Measurements from ENCODE around the gene TP63. TPM values are rescaled to one million over a fixed set of nuclear protein-coding genes. Genes with fewer than 3 reads are reported as not detected.

The TP63 gene
- total RNA-seq, 2 donors from 2014 or later = 1.6 to 2.3 TPM

DNA sequence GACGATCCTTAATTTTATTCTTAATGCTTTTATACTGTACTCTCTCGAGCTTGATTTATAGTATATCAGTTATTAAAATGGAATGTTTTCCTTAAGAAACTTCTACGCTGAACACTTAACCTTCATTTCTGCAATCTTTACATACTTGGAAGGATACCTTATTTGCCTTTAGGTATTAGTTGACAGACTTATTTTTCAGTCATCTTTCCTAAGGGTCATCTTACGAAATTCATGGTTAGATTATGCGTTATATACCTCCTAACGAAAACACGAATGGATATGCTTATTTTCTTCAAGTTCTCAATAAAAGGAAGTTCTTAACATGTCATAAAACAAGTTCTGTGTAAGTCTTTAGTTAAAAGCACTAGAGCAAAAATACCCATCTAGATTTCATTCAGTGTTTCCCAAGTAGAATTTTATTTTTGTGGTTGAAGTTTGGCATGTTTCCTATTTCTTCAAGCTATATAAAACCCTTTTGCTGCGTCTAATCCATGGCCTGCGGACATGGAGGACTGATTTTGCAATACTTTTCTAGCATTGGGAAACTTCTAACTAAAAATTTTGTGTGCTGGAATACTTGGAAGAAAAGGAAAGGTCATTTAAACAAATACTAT lies 231.3 kb downstream of the TP63 start:
- DNase-seq = no peak
- ATAC-seq (replicated peaks in 1 of 2) = no peak
- no peaks in the 10 kb centered on the region for H3K9me3 Mint-ChIP-seq
- no peak overlapping the region for H3K27ac Mint-ChIP-seq
- peaks cover 22% of the 10 kb centered on the region for H3K27me3 Mint-ChIP-seq (ENCODE audit: low read depth)
- H3K4me3 Mint-ChIP-seq = no peak overlapping the region
- H3K36me3 Mint-ChIP-seq (ENCODE audit: insufficient read depth in 2 of 2) = no peaks in the 10 kb centered on the region
- H3K4me1 Mint-ChIP-seq (ENCODE audit: low read depth) = no peaks in the 10 kb centered on the region

DNA sequence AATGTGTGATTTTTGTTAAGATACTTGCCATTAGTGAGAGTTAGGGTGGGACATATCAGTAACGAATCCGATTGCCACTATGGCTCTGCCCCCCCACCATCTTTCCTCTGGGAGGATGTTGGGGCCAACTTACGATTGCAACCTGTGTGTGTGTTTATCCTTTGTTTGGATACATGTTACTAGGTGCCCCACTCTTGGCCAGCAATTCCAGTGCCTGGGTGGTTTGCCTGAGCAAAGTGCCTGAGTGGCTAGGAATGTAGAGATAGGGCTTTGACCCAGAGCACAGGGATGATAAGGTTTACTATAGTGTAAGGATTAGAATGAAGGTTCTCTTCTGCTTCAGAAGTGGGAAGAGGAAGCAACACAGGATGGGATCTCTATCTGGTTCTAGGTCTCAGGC lies 231.8 kb downstream of the TP63 start:
- ATAC-seq (replicated peaks in 1 of 2) = no peak
- Mint-ChIP-seq H3K36me3 (ENCODE audit: insufficient read depth in 2 of 2) (no peaks in the 10 kb centered on the region), H3K9me3 (no peaks in the 10 kb centered on the region), H3K4me3 (no peak overlapping the region), H3K4me1 (ENCODE audit: low read depth) (no peaks in the 10 kb centered on the region), H3K27me3 (ENCODE audit: low read depth) (peaks cover 27% of the 10 kb centered on the region), H3K27ac (no peak overlapping the region)
- no peak for DNase-seq

DNA sequence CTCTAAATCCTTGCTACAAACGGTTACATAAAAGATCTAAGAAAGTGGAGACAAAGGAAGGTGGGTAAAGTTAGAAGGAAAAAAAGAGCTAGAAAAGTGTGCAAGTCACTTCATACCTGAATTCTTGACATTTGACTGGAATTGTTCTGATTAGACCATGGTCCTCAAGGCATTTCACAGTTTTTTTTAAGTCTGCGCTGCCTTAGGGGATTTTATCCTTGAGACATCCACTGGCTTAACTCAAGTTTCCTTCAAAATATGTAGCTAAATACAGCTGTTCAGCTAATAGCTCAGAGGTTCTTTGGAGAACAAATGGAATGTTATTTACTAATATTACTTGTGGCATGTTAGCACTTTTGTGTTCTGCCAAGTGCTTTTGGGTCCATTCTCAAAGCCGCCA lies 236.9 kb downstream of the TP63 start:
- DNase-seq = no peak
- ATAC-seq (replicated peaks in 1 of 2) = no peak
- H3K4me3 Mint-ChIP-seq = no peak overlapping the region

DNA sequence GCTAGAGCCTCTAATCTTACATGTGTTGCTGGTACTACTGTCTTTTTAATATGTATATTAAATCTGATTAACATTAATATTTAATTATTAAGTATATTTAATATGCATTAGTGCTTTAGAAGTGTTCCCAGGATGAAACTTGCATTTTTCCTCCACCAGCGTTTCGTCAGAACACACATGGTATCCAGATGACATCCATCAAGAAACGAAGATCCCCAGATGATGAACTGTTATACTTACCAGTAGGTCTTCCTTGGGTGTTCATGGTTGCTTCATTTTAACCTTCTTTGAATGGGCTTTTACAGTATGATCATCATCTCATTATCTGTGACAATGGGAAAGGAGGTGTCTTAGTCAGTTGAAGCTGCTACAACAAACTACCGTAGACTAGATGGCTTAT lies 238.0 kb downstream of the TP63 start:
- H3K27me3 Mint-ChIP-seq (ENCODE audit: low read depth) = peaks cover 23% of the 10 kb centered on the region
- H3K4me3 Mint-ChIP-seq = no peak overlapping the region
- H3K9me3 Mint-ChIP-seq = peaks cover 0 to 2% of the 10 kb centered on the region in 2 donors
- ATAC-seq (replicated peaks in 1 of 2) (no peak), DNase-seq (no peak)
- peaks cover 11% of the 10 kb centered on the region for H3K4me1 Mint-ChIP-seq (ENCODE audit: low read depth)
- no peaks in the 10 kb centered on the region for H3K36me3 Mint-ChIP-seq (ENCODE audit: insufficient read depth in 2 of 2)
- no peak overlapping the region for H3K27ac Mint-ChIP-seq

More for the DNA sequence above, 236.9 kb downstream of the TP63 start:
- Mint-ChIP-seq H3K27ac (no peak overlapping the region), H3K36me3 (ENCODE audit: insufficient read depth in 2 of 2) (no peaks in the 10 kb centered on the region), H3K9me3 (peaks cover 0 to 2% of the 10 kb centered on the region in 2 donors), H3K4me1 (ENCODE audit: low read depth) (peaks cover 11% of the 10 kb centered on the region), H3K27me3 (ENCODE audit: low read depth) (peaks cover 23% of the 10 kb centered on the region)

DNA sequence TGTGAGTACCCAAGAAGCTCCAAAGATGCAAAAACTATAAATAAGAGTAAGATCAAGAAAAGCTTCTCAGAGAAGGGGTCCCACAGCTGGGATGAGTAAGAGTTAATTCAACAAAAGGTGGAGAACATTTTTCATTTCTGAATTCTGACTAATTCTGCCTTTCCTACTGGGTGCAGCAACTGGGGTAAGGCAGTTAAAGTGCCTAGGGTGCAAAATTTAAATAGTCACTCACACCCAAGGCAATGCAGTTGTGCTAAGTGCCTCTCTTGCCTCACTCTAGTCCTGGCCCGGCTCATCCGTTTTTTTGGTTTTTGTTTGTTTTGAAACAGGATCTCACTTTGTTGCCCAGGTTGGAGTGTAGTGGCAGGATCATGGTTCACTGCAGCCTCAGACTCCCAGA lies 240.2 kb downstream of the TP63 start:
- peaks cover 0 to 2% of the 10 kb centered on the region in 2 donors for H3K9me3 Mint-ChIP-seq
- peak; percentile 49 to 65 for ATAC-seq (replicated peaks in 1 of 2)
- H3K27ac Mint-ChIP-seq = no peak overlapping the region

DNA sequence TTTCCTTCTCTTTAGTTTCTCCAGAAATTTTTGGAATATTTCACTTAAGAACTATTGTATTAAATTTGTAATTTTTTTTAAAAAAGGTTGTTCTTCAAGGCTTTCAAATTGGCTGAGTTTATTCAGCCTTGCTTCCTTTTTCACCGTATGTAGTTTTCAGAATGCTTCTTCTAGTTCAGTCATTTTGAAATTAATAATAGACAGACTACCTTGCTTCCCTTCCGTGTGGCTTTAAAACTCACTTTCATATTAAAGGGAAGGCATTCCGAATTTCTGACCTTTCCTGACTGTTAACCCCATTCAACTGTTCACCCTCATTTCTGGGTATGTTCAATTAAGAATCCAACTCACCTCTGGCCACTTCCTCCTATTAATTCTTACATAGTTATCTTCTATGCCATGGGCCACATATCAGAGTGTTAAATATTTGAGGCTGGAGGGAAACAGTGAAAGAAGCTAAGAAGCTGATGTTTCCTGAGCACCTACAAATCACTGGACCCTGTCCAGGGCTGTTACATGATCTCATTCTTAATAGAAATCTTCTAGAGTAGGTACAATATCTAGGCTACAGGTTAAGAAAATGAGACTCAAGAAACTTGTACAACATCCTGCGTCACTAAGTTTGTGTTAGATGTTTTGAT lies 252.0 kb downstream of the TP63 start:
- H3K36me3 Mint-ChIP-seq (ENCODE audit: insufficient read depth in 2 of 2) = no peaks in the 10 kb centered on the region
- H3K9me3 Mint-ChIP-seq = peaks cover 0 to 1% of the 10 kb centered on the region in 2 donors
- DNase-seq (no peak), ATAC-seq (replicated peaks in 1 of 2) (no peak)
- no peak overlapping the region for H3K4me3 Mint-ChIP-seq
- no peaks in the 10 kb centered on the region for H3K4me1 Mint-ChIP-seq (ENCODE audit: low read depth)
- H3K27me3 Mint-ChIP-seq (ENCODE audit: low read depth) = peaks cover 28% of the 10 kb centered on the region
- H3K27ac Mint-ChIP-seq = no peak overlapping the region

More for the DNA sequence above, 240.2 kb downstream of the TP63 start:
- Mint-ChIP-seq H3K4me3 (no peak overlapping the region), H3K36me3 (ENCODE audit: insufficient read depth in 2 of 2) (no peaks in the 10 kb centered on the region), H3K27me3 (ENCODE audit: low read depth) (peaks cover 20% of the 10 kb centered on the region), H3K4me1 (ENCODE audit: low read depth) (peaks cover 11% of the 10 kb centered on the region)
- no peak for DNase-seq

DNA sequence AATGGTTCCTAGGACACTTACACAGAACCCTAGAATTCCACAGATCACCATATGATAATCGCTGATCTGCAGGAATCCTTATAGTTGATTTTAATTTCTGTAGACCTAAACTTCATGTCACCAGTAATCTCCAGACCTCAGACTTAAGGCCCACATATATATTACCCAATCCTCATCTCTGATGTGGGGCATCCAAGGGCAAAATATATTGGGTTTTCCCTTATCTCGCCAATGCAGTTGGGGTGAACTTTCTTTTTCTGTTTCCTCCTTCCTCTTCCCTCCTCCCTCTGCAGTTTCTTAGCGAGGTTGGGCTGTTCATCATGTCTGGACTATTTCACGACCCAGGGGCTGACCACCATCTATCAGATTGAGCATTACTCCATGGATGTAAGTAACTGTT lies 259.3 kb downstream of the TP63 start:
- H3K9me3 Mint-ChIP-seq = peaks cover 0 to 1% of the 10 kb centered on the region in 2 donors
- H3K36me3 Mint-ChIP-seq (ENCODE audit: insufficient read depth in 2 of 2) = no peaks in the 10 kb centered on the region
- H3K4me3 Mint-ChIP-seq = no peak overlapping the region
- H3K4me1 Mint-ChIP-seq (ENCODE audit: low read depth) = no peaks in the 10 kb centered on the region
- DNase-seq = no peak
- H3K27ac Mint-ChIP-seq = no peak overlapping the region
- H3K27me3 Mint-ChIP-seq (ENCODE audit: low read depth) = peaks cover 6% of the 10 kb centered on the region
- no peak for ATAC-seq (replicated peaks in 1 of 2)

DNA sequence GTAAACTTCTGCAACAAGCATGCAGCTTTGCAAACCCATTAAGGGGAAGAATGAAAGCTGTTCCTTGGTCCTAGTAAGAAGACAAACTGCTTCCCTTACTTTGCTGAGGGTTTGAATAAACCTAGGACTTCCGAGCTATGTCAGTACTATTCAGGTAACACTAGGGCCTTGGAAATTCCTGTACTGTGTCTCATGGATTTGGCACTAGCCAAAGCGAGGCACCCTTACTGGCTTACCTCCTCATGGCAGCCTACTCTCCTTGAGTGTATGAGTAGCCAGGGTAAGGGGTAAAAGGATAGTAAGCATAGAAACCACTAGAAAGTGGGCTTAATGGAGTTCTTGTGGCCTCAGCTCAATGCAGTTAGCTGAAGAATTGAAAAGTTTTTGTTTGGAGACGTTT lies 265.3 kb downstream of the TP63 start:
- Mint-ChIP-seq H3K9me3 (no peaks in the 10 kb centered on the region), H3K27ac (no peak overlapping the region), H3K36me3 (ENCODE audit: insufficient read depth in 2 of 2) (no peaks in the 10 kb centered on the region), H3K4me1 (ENCODE audit: low read depth) (no peaks in the 10 kb centered on the region), H3K4me3 (no peak overlapping the region), H3K27me3 (ENCODE audit: low read depth) (no peaks in the 10 kb centered on the region)
- DNase-seq = no peak
- no peak for ATAC-seq (replicated peaks in 1 of 2)

DNA sequence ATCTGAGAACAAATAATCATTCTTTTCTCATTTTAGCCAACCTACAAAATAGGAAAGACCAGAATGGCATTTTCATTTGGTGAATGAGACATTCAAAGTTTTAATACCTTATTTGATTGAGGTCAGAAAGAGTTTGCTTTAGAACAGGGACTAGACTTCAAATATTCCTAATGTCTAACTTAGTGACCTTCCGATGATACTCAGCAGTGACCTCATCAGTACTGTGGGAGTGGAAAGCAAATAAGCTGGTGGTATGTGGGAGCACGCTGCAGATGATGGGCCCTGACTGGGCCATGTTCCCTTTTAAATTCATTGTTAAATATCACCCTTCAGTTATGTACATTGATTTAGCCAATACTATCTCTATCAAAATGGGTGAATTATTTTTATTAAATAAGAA lies 266.2 kb downstream of the TP63 start:
- Mint-ChIP-seq H3K9me3 (no peaks in the 10 kb centered on the region), H3K4me3 (no peak overlapping the region), H3K4me1 (ENCODE audit: low read depth) (no peaks in the 10 kb centered on the region), H3K36me3 (ENCODE audit: insufficient read depth in 2 of 2) (no peaks in the 10 kb centered on the region), H3K27me3 (ENCODE audit: low read depth) (no peaks in the 10 kb centered on the region), H3K27ac (no peak overlapping the region)
- DNase-seq (no peak), ATAC-seq (replicated peaks in 1 of 2) (no peak)

DNA sequence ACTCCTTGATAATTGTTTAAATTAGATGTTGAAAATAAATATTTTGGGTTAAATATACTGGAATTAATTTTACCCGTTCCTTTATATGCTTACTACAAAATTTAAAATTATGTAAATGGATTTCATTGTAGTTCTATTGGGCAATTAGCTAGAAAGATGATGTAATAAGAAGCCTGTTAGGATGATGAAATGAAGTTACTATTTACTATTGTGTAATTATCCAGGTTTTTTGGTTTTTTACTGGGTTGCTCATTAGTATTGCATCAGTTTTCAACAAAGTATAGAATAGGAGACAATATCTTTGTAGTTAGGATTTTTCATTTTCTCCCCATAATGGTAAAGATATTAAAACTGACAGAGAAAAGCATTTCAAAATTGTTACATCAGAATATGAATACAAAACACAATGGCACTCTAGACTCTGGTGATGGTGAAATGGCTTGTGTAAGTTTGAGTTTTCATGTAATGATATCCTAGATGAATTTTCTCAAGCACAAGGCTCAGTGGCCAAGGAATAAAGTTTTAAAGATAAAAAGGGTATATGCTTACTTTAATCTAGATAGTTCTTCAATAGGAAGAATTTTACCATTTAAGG lies 267.5 kb downstream of the TP63 start:
- DNase-seq (no peak), ATAC-seq (replicated peaks in 1 of 2) (no peak)
- H3K4me1 Mint-ChIP-seq (ENCODE audit: low read depth) = no peaks in the 10 kb centered on the region
- H3K9me3 Mint-ChIP-seq = no peaks in the 10 kb centered on the region
- no peaks in the 10 kb centered on the region for H3K36me3 Mint-ChIP-seq (ENCODE audit: insufficient read depth in 2 of 2)
- no peaks in the 10 kb centered on the region for H3K27me3 Mint-ChIP-seq (ENCODE audit: low read depth)
- H3K27ac Mint-ChIP-seq = no peak overlapping the region
- no peak overlapping the region for H3K4me3 Mint-ChIP-seq

DNA sequence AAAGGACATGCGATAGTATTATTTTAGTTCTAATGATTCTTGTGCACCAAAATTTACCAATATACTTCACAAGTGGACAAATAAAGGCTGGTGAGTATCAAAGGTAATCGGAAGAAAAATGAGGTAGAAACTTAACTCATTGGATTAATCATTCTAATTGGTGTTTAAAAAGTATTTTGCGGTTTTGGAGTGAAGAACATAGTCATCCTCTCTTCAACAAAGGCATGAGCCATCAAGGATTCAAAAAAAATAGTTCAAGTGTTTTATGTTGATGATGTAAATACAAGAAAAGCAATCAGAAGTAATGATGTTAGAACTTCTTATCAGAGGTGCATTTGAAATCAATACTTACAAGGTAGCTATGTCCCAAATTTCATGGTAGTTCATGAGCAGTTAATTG lies 268.0 kb downstream of the TP63 start:
- H3K9me3 Mint-ChIP-seq = no peaks in the 10 kb centered on the region
- no peaks in the 10 kb centered on the region for H3K36me3 Mint-ChIP-seq (ENCODE audit: insufficient read depth in 2 of 2)
- no peak for DNase-seq
- no peaks in the 10 kb centered on the region for H3K27me3 Mint-ChIP-seq (ENCODE audit: low read depth)
- no peak for ATAC-seq (replicated peaks in 1 of 2)
- H3K4me3 Mint-ChIP-seq = no peak overlapping the region
- H3K27ac Mint-ChIP-seq = no peak overlapping the region
- no peaks in the 10 kb centered on the region for H3K4me1 Mint-ChIP-seq (ENCODE audit: low read depth)

DNA sequence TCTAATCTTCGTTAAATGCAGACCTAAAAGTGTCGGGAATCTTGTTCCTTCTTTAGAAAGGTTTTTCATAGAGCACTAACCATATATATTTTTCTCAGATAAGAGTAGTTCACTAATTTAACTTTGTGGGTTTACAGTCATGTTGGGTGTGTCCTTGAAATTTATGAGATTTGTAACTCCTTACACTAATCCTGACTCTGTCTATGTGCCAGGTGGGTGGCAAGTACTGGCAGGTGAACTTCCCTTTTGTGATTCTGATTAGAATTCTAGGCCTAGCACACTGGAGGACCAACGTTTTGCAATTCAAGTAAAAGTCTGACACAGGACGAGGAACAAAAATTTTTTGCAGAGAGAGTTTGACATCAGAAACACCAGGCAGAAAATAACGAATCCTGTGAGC lies 269.4 kb downstream of the TP63 start:
- no peak overlapping the region for H3K27ac Mint-ChIP-seq
- no peaks in the 10 kb centered on the region for H3K36me3 Mint-ChIP-seq (ENCODE audit: insufficient read depth in 2 of 2)
- no peak overlapping the region for H3K4me3 Mint-ChIP-seq
- ATAC-seq (replicated peaks in 1 of 2) (no peak), DNase-seq (no peak)
- H3K9me3 Mint-ChIP-seq = no peaks in the 10 kb centered on the region
- H3K27me3 Mint-ChIP-seq (ENCODE audit: low read depth) = no peaks in the 10 kb centered on the region
- no peaks in the 10 kb centered on the region for H3K4me1 Mint-ChIP-seq (ENCODE audit: low read depth)

DNA sequence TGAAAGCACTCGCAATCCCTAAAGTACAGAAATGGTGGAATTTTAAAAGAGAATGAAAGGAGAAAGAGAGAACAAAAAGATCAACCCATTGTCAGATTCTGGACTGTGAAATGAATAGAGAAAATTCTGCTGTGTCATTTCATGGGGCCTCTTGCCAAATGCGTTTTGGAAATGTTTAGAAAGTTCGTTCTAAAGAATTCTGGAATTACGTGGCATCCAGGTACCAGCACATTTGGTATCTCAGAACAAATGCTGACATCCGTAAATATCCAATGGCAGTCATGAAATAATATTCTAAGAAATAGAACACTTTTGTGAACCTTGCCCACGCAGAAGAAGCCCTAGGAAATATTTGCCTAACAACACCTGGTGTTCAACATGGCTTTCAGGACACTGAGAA lies 270.3 kb downstream of the TP63 start:
- no peak overlapping the region for H3K27ac Mint-ChIP-seq
- no peaks in the 10 kb centered on the region for H3K27me3 Mint-ChIP-seq (ENCODE audit: low read depth)
- ATAC-seq (replicated peaks in 1 of 2) = no peak
- H3K4me1 Mint-ChIP-seq (ENCODE audit: low read depth) = no peaks in the 10 kb centered on the region
- DNase-seq = no peak
- no peak overlapping the region for H3K4me3 Mint-ChIP-seq
- no peaks in the 10 kb centered on the region for H3K9me3 Mint-ChIP-seq
- H3K36me3 Mint-ChIP-seq (ENCODE audit: insufficient read depth in 2 of 2) = no peaks in the 10 kb centered on the region

Measured in activated T-cell treated with anti-CD3 and anti-CD28 coated beads, Interleukin-2, amount 50 U/mL, for 72 hours (primary cell).